Suprapubic skin (tissue), 4 donors: ENCODE results near the gene ELP5. TPM values are rescaled to one million over a fixed set of nuclear protein-coding genes. Genes with fewer than 3 reads are reported as not detected.

Experiments
- DNase-seq, 2 donors: peaks; one replicate each; pipeline ENCODE4 v3.0.0-alpha.2; 2019; ENCODE audit warnings: low spot score in 2 of 2
- H3K27ac ChIP-seq: fragments of 200-600 bp; sonication (generic); one replicate; pipeline ENCODE4 v1.5.1; 2019
- H3K27me3 ChIP-seq: fragments of 200-600 bp; sonication (generic); one replicate; pipeline ENCODE4 v1.5.1; 2019
- H3K36me3 ChIP-seq: fragments of 200-600 bp; sonication (generic); one replicate; pipeline ENCODE4 v1.5.1; 2019
- H3K4me1 ChIP-seq: fragments of 200-600 bp; sonication (generic); one replicate; pipeline ENCODE4 v1.5.1; 2019
- H3K4me3 ChIP-seq: fragments of 200-600 bp; sonication (generic); one replicate; pipeline ENCODE4 v1.5.1; 2019; ENCODE audit warnings: mild to moderate bottlenecking
- H3K9me3 ChIP-seq: fragments of 200-600 bp; sonication (generic); one replicate; pipeline ENCODE4 v1.5.1; 2019
- EP300 ChIP-seq: sonication (generic); formaldehyde crosslinking; IDR thresholded peaks from one replicate; pipeline ENCODE4 v1.6.1; 2017; ENCODE audit warnings: antibody characterized with exemption
- POLR2A ChIP-seq, 2 donors: fragments of 450-650 bp; IDR thresholded peaks; one replicate each; pipeline ENCODE4 v1.6.1; 2017; ENCODE audit warnings: antibody characterized with exemption in 2 of 2, mild to moderate bottlenecking in 2 of 2, moderate library complexity in 2 of 2
- POLR2AphosphoS5 ChIP-seq, 3 donors: sonication (generic); formaldehyde crosslinking; IDR thresholded peaks; one replicate each; pipeline ENCODE4 v1.6.1; 2017; ENCODE audit warnings: antibody characterized with exemption in 3 of 3
- WGBS: methylation state at CpG from one replicate; pipeline ENCODE4 v1.1.5; 2018; 5-methylcytosine and 5-hydroxymethylcytosine counted together
- total RNA-seq, 4 donors: library from RNA; depleted of rRNA; stranded (reverse); fragments of >200 nt; gene quantifications; one replicate each; pipeline ENCODE4 v1.1.0, GENCODE V29; 2016
- TF ChIP-seq, protein P1 (sequence below), 2 donors: fragments of 200-600 bp in 1 of 2; fragments of 450-650 bp in 1 of 2; sonication (generic) in 1 of 2; IDR thresholded peaks; one replicate each; pipeline ENCODE4 v1.5.1; 2016 to 2019; ENCODE audit warnings: antibody characterized with exemption in 2 of 2, mild to moderate bottlenecking in 1 of 2, moderate library complexity in 1 of 2

ELP5 gene
- total RNA-seq, 4 donors from 2014 or later: 13.6 to 29.7 (median 20.3) TPM

DNA sequence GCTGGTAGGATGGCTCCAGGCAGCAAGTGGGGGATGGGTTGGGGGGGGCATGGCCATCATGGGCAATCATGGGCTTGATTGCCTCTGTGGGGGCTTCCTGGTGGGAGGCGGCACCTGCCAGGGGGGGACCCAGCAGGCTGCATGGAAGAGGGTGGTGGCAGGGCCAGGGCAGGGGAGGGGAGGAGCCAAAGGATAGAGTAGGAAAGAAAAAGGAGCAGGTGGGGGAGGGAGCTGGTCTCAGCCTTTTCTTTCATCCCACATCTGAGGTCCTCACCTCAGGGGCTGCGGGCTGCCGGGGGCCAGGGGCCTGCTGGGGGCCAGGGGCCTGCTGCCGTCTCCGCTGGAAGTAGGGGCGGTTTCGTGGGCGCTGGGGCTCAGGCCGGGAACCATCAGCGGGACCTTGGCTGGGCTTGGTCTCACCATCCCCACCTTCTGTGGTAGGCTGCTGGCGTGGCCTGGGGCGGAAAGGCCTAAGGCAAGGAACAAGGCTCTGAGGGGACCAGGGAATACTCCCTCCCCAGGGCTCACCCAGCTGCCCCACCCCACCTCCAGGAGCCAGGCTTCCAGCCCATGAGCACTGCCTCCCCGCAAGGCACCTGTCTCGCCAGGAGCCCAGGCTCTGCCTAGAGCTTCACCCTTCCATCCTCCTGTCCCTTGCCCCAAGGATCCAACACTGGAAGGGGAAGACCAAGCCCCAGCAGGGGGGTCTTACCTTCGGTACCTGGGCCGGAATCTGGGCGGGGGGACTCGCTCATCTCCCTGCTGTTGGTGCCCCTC lies 37.4 kb downstream of the ELP5 start:
- 81% methylated on average over 15 of the region's 18 CpGs for WGBS
- TF ChIP-seq EP300 (no peak), POLR2A (IDR thresholded peaks at IDR 0.05) (no peak), POLR2AphosphoS5 (IDR thresholded peaks at IDR 0.05) (no peak)
- TF ChIP-seq, protein P1, sequence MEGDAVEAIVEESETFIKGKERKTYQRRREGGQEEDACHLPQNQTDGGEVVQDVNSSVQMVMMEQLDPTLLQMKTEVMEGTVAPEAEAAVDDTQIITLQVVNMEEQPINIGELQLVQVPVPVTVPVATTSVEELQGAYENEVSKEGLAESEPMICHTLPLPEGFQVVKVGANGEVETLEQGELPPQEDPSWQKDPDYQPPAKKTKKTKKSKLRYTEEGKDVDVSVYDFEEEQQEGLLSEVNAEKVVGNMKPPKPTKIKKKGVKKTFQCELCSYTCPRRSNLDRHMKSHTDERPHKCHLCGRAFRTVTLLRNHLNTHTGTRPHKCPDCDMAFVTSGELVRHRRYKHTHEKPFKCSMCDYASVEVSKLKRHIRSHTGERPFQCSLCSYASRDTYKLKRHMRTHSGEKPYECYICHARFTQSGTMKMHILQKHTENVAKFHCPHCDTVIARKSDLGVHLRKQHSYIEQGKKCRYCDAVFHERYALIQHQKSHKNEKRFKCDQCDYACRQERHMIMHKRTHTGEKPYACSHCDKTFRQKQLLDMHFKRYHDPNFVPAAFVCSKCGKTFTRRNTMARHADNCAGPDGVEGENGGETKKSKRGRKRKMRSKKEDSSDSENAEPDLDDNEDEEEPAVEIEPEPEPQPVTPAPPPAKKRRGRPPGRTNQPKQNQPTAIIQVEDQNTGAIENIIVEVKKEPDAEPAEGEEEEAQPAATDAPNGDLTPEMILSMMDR (IDR thresholded peaks at IDR 0.05): no peak
- Histone ChIP-seq H3K36me3 (no peaks in the 10 kb centered on the region), H3K9me3 (no peaks in the 10 kb centered on the region), H3K4me3 (no peak overlapping the region), H3K4me1 (peaks cover 34% of the 10 kb centered on the region), H3K27me3 (peaks cover 65% of the 10 kb centered on the region), H3K27ac (no peak overlapping the region)
- no peak for DNase-seq

DNA sequence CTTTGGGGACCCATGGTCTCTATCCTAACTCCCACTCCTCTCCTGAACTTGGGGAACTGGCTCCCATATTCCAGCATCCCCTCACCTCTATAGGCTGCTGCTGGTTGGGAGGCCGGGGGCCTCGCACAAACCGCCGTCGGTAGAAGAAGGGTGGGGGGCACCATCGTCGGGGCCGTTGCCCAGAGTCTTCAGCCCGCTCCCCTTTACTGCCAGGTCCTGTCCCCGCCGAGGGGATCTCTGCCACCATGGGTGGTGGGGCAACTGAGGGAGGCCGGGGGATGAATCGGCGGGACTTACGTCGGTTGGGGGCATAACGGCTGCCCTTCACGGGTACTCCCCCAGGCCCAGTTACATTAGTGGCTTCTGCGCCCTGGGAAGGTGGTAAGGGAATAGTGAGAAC lies 38.2 kb downstream of the ELP5 start:
- WGBS: 92% methylated on average over 14 of the region's 19 CpGs
- H3K4me1 ChIP-seq: peaks cover 41% of the 10 kb centered on the region
- peaks cover 70% of the 10 kb centered on the region for H3K27me3 ChIP-seq
- no peak for TF ChIP-seq POLR2A (IDR thresholded peaks at IDR 0.05)
- TF ChIP-seq, protein P1 (IDR thresholded peaks at IDR 0.05): no peak
- no peak for TF ChIP-seq EP300
- TF ChIP-seq POLR2AphosphoS5 (IDR thresholded peaks at IDR 0.05): no peak
- no peak overlapping the region for H3K4me3 ChIP-seq
- no peaks in the 10 kb centered on the region for H3K36me3 ChIP-seq
- DNase-seq: no peak
- H3K27ac ChIP-seq: no peak overlapping the region
- H3K9me3 ChIP-seq: no peaks in the 10 kb centered on the region

DNA sequence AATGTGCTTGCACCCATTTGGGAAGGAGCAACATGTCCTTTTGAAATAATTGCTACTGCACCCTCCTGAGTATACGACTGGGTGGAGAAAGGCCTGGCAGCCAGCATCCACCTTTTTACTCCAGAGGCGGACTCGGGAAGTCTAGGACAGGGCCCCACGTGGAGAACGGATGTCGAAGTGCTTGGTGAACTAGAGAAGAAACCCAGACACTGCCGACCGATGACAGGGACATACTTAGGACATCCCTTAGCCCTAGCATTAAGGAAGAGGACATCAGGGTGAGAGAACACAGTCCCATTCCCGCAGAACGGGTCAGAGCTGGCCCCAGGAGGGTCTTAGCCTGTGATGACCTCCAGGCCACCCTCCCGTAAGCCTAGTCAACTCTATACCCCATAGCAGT lies 38.7 kb downstream of the ELP5 start:
- TF ChIP-seq POLR2A (IDR thresholded peaks at IDR 0.05): no peak
- TF ChIP-seq, protein P1 (IDR thresholded peaks at IDR 0.05): no peak
- TF ChIP-seq EP300: no peak
- TF ChIP-seq POLR2AphosphoS5 (IDR thresholded peaks at IDR 0.05): no peak
- H3K36me3 ChIP-seq: no peaks in the 10 kb centered on the region
- DNase-seq: no peak
- H3K4me1 ChIP-seq: peaks cover 46% of the 10 kb centered on the region
- WGBS: 91% methylated on average over 11 of the region's 11 CpGs
- H3K4me3 ChIP-seq: no peak overlapping the region
- no peaks in the 10 kb centered on the region for H3K9me3 ChIP-seq
- peaks cover 70% of the 10 kb centered on the region for H3K27me3 ChIP-seq
- H3K27ac ChIP-seq: no peak overlapping the region

DNA sequence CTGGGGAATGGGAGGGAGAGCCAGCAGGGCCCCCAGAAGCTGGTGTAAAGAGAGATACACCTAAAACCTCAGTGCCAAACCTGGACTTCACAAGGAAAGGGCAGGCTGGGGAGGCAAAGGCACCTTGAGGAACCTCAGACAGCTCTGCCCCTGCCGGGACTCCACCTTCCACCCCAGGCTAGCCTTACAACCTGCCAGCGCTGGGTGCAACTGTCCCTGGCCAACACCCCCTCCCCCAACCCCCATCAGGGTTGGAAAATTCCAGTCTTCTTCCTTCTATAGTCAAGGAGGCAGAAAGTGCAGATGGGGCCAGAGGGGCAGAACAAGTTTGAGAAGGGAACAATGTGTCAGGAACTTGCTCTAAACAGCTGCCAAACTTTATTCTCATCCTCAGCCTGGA lies 40.2 kb downstream of the ELP5 start:
- Histone ChIP-seq H3K36me3 (no peaks in the 10 kb centered on the region), H3K4me1 (peaks cover 57% of the 10 kb centered on the region), H3K27me3 (peaks cover 70% of the 10 kb centered on the region), H3K4me3 (no peak overlapping the region), H3K27ac (peak overlapping the region; percentile 47), H3K9me3 (no peaks in the 10 kb centered on the region)
- no peak for DNase-seq
- TF ChIP-seq POLR2AphosphoS5 (IDR thresholded peaks at IDR 0.05): no peak
- TF ChIP-seq, protein P1 (IDR thresholded peaks at IDR 0.05): no peak
- no peak for TF ChIP-seq EP300
- no peak for TF ChIP-seq POLR2A (IDR thresholded peaks at IDR 0.05)
- 34% methylated on average over 2 of the region's 2 CpGs for WGBS

DNA sequence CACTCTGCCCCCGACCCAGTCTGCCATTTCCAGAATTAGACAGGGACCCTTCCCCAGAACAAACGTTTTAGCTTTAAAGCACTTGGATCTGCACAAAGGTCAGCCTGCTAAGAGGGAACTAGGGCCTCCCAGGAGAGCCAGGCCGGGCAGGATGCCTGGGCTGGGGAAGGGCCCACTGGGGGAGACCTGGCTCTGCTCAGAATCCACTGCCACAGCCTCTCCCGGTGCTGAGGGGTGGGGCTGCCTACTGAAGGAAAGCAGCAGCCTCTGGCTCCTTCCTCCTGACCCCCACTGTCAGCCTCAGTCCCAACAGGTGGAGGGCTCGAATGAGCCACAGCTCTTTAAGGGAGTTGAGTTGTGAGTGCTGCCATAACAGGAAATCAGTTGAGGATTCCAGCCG lies 40.7 kb downstream of the ELP5 start:
- H3K9me3 ChIP-seq: no peaks in the 10 kb centered on the region
- H3K4me1 ChIP-seq: peaks cover 57% of the 10 kb centered on the region
- 23% methylated on average over 6 of the region's 6 CpGs for WGBS
- TF ChIP-seq POLR2A (IDR thresholded peaks at IDR 0.05) (no peak), POLR2AphosphoS5 (IDR thresholded peaks at IDR 0.05) (no peak), EP300 (no peak)
- TF ChIP-seq, protein P1 (IDR thresholded peaks at IDR 0.05): no peak
- DNase-seq: no peak
- peak overlapping the region; percentile 47 for H3K27ac ChIP-seq
- H3K27me3 ChIP-seq: peaks cover 67% of the 10 kb centered on the region
- H3K36me3 ChIP-seq: no peaks in the 10 kb centered on the region
- H3K4me3 ChIP-seq: no peak overlapping the region
